HT1080 (cell line): ENCODE results near the gene RYR3. TPM values are rescaled to one million over a fixed set of nuclear protein-coding genes. Genes with fewer than 3 reads are reported as not detected.

Source experiments
- DNase-seq: peaks from one replicate; pipeline ENCODE4 v3.0.0-alpha.2; 2015; ENCODE audit warnings: low read depth
- small RNA-seq: library from RNA; depleted of rRNA; stranded (forward); fragments of <200 nt; gene quantifications from one replicate; pipeline ENCODE3, GENCODE V24; 2014
- total RNA-seq: library from RNA; depleted of rRNA; stranded (reverse); fragments of >200 nt; shearing (Covaris generic); gene quantifications from 2 replicates; pipeline ENCODE4 v1.2.3, GENCODE V29; 2014; rRNA removed

Gene RYR3
- total RNA-seq, 1 experiment from 2014 or later: 0.02 TPM

DNA sequence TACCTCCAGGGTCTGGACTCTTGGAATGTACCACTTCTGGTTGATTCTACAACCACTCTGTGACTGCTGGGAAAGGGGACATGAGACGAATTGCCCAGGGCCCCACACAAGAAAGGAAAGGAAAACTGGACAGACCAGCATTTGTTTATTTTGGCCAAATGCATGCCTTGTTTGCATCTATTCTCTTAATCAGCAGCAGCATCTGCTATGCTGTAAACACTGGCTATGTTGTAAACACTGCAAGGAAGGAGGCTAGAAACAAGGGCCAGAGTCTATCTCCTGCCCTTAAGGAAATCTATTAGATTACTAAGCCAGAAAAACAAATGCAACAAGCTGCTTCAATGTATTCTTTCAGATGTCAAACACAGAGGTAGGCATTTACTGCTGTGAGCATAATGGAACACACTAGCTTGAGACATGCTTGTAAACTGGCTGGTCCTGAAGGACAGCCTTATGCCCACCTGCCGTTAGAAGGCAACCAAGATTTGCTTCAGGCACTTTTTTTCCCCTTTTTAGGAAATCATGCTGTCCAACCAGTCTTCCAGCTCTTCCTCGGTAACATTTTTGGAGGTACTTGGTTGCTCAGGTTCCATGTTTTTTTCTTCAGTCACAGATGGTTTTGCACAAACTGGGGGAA is 555.5 kb downstream of the RYR3 start:
- DNase-seq: no peak

DNA sequence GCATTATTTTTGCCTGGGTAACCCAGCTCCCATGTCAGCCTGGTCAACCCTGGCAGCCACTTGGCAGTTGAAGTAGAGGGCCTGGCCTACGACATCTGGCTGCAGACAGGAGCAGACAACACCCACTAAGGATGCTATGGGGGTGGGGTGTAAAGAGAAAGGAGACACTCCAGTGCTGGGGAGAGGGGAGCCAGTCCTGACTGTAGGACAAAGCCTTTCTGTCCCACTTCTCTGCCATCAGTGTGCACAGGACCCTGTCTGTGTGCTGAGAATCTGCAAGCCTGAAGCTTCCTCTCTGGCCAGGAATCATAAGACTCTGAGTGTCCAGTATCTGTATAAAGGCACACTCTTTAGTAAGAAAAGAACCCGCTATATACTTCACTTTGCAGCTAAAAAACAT is 561.2 kb downstream of the RYR3 start:
- DNase-seq: no peak

DNA sequence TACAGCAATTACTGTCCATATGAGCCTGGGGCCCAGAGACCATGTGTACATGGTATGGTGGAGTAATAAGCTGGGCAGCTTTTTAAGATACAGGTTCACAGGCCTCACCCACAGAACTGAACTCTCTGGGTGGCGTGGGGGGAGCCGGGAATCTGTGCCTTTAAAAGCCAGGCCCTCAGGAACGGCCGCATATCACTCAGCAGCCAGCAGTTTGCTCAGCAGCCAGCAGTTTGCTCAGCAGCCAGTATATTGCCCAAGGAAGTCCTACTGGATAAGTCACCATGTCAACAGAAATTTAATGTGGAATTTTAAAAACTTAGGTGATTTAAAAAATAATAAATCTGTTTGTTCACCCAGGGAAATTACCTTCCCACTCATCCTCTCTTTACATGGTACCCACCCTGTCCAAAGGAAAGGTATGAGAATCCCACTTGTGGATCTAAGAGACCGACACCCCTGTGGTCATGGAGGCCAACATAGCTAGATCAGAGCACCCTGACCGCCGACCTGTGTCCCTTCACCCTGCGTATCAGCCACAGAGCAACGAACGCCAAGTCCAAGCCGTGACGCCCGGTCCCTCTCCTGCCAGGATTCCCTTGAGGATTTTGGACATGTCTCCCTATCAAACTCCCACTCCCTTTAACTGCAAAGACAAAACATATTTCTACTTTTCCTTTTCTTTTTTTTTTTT is 561.8 kb downstream of the RYR3 start:
- no peak for DNase-seq

DNA sequence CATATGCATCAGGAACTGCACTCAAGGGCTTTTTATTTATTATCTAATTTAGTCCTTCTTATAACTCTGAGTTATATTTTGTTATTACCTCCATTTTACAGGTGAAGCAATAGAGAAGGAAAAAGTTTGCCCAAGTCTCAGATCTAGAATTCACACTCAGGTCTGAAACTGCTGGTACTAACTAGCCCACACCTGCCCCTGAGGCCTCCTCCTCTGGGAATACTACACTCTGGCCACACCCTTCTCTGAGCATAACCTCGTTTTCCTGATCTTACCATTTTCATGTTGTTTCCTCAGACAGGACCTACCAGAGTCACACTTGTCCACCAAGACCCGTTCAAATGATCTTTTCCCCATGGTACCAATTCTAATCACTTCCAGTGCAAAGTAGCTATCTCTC is 563.4 kb downstream of the RYR3 start:
- no peak for DNase-seq

DNA sequence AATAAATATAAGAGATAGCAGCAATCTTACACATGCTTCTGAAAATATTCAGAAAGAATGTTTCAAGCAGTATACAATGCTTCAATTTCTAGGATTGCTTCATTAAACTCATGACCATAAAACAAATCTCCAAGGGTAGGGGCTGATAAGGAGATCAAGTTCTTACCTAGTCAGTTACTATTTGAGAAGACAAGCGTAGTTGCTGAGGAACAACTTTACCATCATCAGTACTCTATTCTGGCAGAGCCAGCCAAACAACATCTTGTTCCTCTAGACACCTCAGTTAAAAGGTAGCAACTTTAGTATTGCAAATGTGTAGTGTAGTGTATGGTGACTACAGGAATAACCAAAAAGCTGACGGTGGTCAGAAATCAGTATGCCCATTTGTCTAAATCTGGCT is 572.2 kb downstream of the RYR3 start:
- DNase-seq: no peak

DNA sequence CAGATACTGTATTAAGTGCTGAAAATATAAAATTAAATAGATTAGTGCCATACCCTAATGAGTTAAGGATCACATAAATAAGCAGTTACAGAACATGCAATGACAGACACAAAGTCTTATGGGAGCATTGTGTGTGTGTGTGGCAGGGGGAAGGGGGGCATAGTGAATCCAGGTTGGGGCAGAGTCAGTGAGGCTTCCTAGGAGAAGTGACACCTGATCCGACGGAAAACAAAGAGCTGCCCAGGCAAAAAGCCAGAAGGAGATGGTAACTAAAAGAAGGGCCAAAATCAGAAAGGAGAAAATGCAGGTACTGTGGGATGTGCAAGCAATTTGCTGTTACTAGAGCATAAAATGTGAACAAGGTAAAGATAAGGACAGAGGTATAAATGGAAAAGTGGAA is 577.4 kb downstream of the RYR3 start:
- no peak for DNase-seq

DNA sequence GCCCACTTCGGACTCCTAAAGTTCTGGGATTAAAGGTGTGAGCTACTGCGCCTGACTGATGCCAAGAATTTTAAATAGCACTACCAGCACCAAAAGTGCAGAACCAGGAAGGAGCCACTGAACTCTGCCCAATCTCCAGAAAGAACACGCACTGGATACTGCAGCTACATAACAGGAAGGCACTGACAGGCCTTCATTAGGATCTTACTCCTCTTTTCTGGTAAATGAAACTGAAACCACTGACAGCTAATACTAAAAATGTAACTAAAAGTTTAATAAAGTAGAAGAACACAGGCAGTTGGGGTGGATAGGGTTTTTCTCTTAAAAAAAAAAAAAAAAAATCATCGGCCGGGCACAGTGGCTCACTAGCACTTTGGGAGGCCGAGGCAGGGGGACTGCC is 583.4 kb downstream of the RYR3 start:
- DNase-seq: no peak

DNA sequence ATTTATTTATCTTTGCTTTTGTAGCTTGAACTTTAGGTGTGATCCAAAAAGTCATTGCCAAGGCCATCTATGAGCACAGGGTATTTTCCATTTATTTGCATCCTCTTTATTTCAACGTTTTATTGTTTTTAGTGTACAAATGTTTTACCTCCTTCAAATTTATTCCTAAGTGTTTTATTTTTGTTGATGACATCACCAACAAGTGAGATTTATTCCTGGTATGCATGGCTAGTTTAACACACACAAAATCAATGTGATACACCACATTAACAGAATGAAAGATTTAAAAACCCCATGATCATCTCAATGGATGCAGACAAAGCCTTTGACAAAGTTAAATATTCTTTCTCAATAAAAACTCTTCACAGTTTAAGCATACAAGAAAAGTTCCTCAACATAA is 591.3 kb downstream of the RYR3 start:
- DNase-seq: no peak

DNA sequence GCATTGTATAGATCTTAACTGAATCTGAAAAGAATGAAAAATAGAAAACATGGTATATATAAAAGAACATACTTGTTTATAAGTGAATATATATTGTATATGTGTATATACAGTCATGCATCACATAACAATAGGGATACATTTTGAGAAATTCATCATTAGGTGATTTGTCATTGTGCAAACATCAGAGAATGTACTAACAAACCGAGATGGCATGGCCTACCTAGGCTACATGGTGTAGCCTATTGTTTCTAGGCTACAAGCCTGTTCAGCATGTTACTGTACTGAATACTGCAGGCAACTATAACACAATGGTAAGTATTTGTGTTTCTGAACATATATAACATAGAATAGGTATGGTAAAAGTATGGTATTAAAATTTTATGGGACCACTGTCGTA is 592.9 kb downstream of the RYR3 start:
- DNase-seq: no peak

DNA sequence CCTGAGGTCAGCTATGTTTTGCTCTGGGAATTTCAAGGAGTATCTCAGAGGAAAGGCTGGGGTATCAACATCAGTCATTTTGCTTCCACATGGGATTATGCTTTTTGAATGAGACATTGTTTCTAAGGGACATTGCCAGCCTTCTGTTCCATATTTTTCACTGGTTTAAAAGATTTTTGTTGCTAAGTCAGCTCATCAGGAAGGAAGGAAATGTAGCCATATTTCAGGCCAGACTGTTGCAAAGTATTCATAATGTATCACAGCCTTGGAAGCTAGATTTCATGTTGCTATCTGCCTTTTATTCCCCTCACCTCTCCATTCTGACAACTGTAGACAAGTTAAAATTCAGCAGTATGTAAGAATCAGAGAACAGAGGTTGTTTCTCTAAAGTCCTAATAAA is 596.6 kb downstream of the RYR3 start:
- no peak for DNase-seq

DNA sequence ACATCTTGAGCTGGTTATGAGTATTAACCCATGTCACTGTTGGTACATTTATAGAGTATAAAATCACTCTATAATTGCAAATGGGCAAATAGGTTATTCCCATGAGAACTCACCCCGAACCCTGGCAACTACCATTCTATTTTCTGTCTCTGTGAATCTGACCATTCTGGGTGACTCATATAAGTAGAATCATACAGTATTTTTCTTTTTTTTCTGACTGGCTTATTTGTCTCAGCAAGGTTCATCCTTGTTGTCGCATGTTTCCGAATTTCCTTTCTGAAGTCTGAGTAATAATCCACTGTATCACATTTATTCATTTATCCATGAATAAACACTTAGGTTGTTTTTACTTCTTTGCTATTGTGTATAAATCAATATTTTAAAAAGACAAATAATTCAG is 597.6 kb downstream of the RYR3 start:
- peak; percentile 59 for DNase-seq

DNA sequence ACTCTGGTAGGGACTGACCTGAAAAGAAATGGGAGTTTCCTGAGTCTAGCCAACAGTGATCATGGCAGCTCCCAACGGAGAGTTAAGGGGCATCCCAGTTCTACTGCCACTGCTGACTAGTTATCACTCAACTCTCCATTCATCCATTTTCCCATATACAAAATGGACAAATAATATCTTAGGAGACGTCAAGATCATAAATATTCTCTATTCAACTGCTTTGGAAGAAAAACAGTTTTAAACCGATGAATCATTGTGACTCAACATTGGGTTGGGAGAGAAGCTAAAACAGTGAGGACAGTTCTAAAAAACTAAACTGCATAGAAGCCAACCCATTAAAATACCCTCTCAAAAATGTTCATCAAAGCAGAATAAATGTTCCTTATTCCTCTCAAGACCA is 600.0 kb downstream of the RYR3 start:
- DNase-seq: peak; percentile 66

DNA sequence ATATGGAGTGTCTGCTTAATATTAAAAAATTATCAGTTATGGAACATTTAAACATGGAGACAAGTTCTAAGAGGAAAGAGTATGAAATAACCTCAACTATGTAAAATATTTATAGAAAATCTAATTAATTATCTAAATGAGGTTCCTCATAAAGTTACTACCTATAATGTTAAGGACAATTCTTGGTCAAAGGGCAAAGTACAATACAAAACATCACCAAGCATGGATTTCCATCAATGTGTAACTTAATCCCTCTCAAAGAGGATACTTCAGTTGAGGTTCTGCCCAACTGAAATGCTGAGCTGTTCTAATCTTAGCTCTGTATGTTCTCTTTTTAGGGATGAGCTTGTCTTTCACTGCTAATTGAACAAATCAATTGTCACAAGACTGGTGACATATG is 601.6 kb downstream of the RYR3 start:
- DNase-seq: no peak

DNA sequence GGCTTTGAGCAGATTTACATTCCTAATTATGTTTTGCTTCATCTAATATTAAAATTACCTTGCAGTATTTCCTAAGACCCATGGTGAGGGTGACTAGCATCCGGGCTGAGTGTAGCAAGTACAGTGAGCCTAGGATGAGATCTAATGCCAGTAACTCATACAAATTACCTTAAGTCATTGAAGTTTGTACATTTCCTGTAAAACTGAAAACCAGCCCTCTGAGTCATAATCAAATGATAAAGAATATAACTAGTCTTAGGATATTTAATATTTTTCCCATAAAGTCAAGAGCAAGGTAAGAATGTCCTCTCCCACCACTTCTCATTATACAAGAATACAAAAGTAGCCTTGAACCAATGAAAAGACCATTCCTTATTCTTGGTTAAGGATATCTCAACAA is 602.7 kb downstream of the RYR3 start:
- DNase-seq: peak; percentile 49

Small RNAs within 50 kb of the gene (small RNA-seq; reads per million reads assigned to genes)
- not detected for gene RF00019

Other genes with a start within 250 kb of the RYR3 start
- gene FMN1, start 116.3 kb upstream of the RYR3 start, total RNA-seq: 3.4 and 3.8 TPM in 2 replicates